ENCODE data around the gene SLC12A6.

SLC12A6 gene

GRCh38 chr15:34259566-34259965 is 78.0 kb downstream of the SLC12A6 start:
- no peak for DNase-seq (ENCODE audit: low spot score)

- peak; percentile 5 for DNase-seq (ENCODE audit: low spot score)
These were observed 79.4 kb downstream of the SLC12A6 start for GRCh38 chr15:34258151-34258550.

- DNase-seq (ENCODE audit: low spot score), result no peak
These were observed 85.0 kb downstream of the SLC12A6 start for GRCh38 chr15:34252545-34252944.

GRCh38 chr15:34248190-34248589 is 89.4 kb downstream of the SLC12A6 start:
- DNase-seq (ENCODE audit: low spot score), result no peak

- DNase-seq (ENCODE audit: low spot score), result no peak
These were observed 91.2 kb downstream of the SLC12A6 start for GRCh38 chr15:34246276-34246976.

GRCh38 chr15:34243226-34243625 is 94.4 kb downstream of the SLC12A6 start:
- no peak for DNase-seq (ENCODE audit: low spot score)

- no peak for DNase-seq (ENCODE audit: low spot score)
These were observed 95.3 kb downstream of the SLC12A6 start for GRCh38 chr15:34242331-34242710.

GRCh38 chr15:34241376-34242330 is 95.9 kb downstream of the SLC12A6 start:
- peak; percentile 56 for DNase-seq (ENCODE audit: low spot score)

GRCh38 chr15:34240537-34240936 is 97.0 kb downstream of the SLC12A6 start:
- no peak for DNase-seq (ENCODE audit: low spot score)

GRCh38 chr15:34239151-34239808 is 98.3 kb downstream of the SLC12A6 start:
- no peak for DNase-seq (ENCODE audit: low spot score)

- no peak for DNase-seq (ENCODE audit: low spot score)
These were observed 104.0 kb downstream of the SLC12A6 start for GRCh38 chr15:34233614-34234013.

GRCh38 chr15:34223904-34224596 is 113.5 kb downstream of the SLC12A6 start:
- DNase-seq (ENCODE audit: low spot score), result peak; percentile 31

GRCh38 chr15:34217587-34218225 is 119.9 kb downstream of the SLC12A6 start:
- DNase-seq (ENCODE audit: low spot score), result no peak

- no peak for DNase-seq (ENCODE audit: low spot score)
These were observed 120.9 kb downstream of the SLC12A6 start for GRCh38 chr15:34216527-34217270.

- DNase-seq (ENCODE audit: low spot score), result no peak
These were observed 123.4 kb downstream of the SLC12A6 start for GRCh38 chr15:34214135-34214534.

GRCh38 chr15:34213690-34214089 is 123.9 kb downstream of the SLC12A6 start:
- DNase-seq (ENCODE audit: low spot score), result no peak

GRCh38 chr15:34209421-34210282 is 127.9 kb downstream of the SLC12A6 start, which contains the start of gene KATNBL1:
Gene KATNBL1 (minus strand): TSS chr15:34210096. CDS start chr15:34163676, 46,420 bp downstream.
- peak; percentile 96 for DNase-seq (ENCODE audit: low spot score)

GRCh38 chr15:34206011-34206410 is 131.6 kb downstream of the SLC12A6 start:
- DNase-seq (ENCODE audit: low spot score), result no peak

GRCh38 chr15:34203936-34204335 is 133.6 kb downstream of the SLC12A6 start:
- DNase-seq (ENCODE audit: low spot score), result no peak

GRCh38 chr15:34203305-34203704 is 134.3 kb downstream of the SLC12A6 start:
- no peak for DNase-seq (ENCODE audit: low spot score)

Data from pons (tissue), 1 donor.